Keratinocyte (primary cell): ENCODE measurements around the gene ADAM12.

Source experiments
- EZH2 ChIP-seq: IDR thresholded peaks from one replicate; pipeline ENCODE4 v1.6.1; 2012; ENCODE audit warnings: inconsistent platforms, mild to moderate bottlenecking, low read length, moderate library complexity
- TF ChIP-seq, protein P1 (sequence below), 3 experiments: IDR thresholded peaks in 1 of 3; conservative IDR thresholded peaks in 1 of 3; optimal IDR thresholded peaks in 1 of 3; 2 replicates in 2 of 3; 3 replicates in 1 of 3; pipeline versions ENCODE3 to v1.5.1; 2011; ENCODE audit warnings: low read length in 3 of 3, mild to moderate bottlenecking in 3 of 3, moderate library complexity in 2 of 3, control low read depth in 1 of 3, inconsistent platforms in 1 of 3; ENCODE audit not compliant: insufficient read depth in 2 of 3; ENCODE audit errors: extremely low read depth in 1 of 3

DNA sequence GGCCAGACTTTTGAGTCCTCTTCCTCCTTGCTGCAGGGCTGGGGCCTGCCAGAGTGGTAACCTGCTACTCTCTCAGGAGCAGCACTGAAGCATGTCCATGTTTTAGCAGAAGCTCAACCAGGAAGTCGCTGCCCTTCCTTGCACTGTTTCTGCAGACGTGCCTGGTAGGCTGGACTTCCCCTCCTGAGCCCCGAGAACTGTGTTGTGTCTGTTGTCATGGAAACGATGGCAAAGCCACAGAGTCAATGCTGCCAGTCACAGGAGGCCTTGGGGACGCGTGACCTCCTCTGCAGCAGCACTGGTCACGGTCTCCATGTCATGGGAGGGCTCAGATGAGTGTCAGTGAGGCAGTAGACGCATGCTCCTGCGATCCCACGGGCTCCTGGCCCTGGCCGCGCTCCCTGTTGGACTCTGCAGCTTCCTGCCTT is 346.5 kb downstream of the ADAM12 start:
- TF ChIP-seq, protein P1, sequence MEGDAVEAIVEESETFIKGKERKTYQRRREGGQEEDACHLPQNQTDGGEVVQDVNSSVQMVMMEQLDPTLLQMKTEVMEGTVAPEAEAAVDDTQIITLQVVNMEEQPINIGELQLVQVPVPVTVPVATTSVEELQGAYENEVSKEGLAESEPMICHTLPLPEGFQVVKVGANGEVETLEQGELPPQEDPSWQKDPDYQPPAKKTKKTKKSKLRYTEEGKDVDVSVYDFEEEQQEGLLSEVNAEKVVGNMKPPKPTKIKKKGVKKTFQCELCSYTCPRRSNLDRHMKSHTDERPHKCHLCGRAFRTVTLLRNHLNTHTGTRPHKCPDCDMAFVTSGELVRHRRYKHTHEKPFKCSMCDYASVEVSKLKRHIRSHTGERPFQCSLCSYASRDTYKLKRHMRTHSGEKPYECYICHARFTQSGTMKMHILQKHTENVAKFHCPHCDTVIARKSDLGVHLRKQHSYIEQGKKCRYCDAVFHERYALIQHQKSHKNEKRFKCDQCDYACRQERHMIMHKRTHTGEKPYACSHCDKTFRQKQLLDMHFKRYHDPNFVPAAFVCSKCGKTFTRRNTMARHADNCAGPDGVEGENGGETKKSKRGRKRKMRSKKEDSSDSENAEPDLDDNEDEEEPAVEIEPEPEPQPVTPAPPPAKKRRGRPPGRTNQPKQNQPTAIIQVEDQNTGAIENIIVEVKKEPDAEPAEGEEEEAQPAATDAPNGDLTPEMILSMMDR (optimal IDR thresholded peaks at IDR 0.05 in 1 of 3, IDR thresholded peaks at IDR 0.05 in 1 of 3, conservative IDR thresholded peaks at IDR 0.05 in 1 of 3; ENCODE audit: extremely low read depth in 1 of 3, insufficient read depth in 2 of 3, low read length in 3 of 3): no peak
- no peak for TF ChIP-seq EZH2
